Activated gamma-delta T cell (primary cell): Measurements from ENCODE around the gene TAS2R41.

Experiments
- DNase-seq: peaks from one replicate; lab custom pipeline; 2025; lab: John Stamatoyannopoulos, UW
- total RNA-seq, 2 donors: gene quantifications; one replicate each; lab custom pipeline; 2026; lab: John Stamatoyannopoulos, UW

The TAS2R41 gene, protein sequence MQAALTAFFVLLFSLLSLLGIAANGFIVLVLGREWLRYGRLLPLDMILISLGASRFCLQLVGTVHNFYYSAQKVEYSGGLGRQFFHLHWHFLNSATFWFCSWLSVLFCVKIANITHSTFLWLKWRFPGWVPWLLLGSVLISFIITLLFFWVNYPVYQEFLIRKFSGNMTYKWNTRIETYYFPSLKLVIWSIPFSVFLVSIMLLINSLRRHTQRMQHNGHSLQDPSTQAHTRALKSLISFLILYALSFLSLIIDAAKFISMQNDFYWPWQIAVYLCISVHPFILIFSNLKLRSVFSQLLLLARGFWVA
- 0 to 0.17 reads per million in 2 donors for total RNA-seq

GRCh38 chr7:143477501-143478150, at the start of gene TAS2R41:
TSS of gene TAS2R41 (plus strand) at chr7:143477873. CDS start at chr7:143477873, 0 bp downstream.
- no peak for DNase-seq

DNA sequence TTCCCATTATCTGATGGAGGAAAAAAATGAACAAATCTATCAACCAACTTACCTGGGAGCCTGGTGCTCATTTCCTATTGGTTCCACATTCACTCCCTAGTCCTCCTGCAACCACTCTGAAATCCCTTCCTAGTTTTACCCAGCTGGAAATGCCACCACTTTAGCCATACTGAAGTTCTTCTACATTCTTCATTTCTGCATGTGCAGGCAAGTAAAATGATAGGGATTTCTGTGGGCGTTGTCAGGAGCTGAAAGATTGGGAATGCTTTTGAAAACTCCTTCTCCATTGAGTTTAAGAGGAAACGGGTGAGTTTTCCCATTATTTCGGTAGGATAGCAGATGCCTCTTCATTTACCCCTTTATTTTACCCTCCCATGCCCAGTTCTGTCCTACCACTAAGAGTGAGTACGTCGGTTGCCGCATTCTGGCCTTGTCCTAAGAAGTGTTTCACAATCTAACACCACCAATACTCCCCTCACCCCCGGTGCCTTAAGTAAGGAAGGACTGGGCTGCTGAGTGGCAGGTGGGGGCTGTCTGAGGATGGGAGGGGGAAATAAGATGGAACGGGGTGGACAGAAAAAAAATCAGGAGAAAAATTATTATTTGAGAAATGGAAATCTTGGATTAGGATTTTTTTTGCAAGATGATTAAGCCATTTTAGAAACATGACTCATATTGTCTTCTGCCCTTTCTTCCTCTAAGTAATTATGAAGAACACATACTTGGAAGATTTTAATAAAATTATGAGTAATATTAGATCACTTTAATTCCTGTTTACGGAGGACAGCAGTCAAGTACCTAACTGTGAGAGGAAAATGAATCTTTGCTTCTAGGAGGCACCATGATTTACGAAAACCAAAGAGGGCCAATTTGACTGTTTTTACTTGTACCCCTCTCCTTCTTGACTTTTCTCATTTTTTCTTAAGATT, 47.6 kb upstream of the TAS2R41 start:
- no peak for DNase-seq

GRCh38 chr7:143431109-143431508, 46.6 kb upstream of the TAS2R41 start:
- no peak for DNase-seq

DNA sequence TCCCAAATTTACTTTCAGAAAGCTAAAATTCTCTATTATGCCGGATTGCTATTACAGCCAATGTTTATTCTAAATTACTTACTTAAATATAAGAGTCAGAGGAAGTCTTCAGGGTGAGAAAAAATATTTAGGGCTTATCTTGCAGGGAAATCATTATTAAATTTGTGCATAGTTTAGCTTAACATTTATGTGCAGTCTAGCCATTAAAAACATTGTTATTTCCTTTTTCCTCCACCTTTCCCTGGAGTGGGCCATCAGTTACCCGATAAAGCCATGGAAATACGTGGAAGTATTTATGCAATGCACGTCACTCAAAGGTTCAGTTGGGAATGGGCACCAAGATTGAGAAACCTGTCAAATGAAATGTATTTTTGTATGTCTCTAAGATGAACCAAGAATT, 43.9 kb upstream of the TAS2R41 start:
- DNase-seq, result no peak

- no peak for DNase-seq
Observed at GRCh38 chr7:143434660-143435059, 43.0 kb upstream of the TAS2R41 start.

GRCh38 chr7:143435266-143435665, 42.4 kb upstream of the TAS2R41 start:
- no peak for DNase-seq

- DNase-seq, result no peak
Observed at GRCh38 chr7:143436325-143436946, 41.2 kb upstream of the TAS2R41 start.

DNA sequence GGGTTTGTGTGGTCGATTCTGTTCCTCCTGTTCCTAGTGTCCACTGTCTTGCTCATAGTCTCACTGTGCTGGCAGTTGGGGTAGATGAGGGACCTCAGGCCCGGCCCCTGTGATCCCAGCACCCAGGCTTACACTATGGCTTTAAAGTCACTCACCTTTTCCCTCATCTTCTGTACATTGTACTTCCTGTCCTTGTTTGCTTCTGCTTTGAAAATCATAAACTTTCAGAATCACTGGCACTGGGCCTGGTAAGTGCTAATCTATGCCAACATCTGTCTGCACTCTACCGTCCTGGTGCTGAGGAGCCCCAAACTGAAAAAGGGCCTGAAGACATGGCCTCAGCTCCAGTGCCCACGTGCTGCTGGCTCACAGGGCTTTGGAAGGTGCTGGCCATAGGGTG, 40.1 kb upstream of the TAS2R41 start:
- DNase-seq, result no peak

DNA sequence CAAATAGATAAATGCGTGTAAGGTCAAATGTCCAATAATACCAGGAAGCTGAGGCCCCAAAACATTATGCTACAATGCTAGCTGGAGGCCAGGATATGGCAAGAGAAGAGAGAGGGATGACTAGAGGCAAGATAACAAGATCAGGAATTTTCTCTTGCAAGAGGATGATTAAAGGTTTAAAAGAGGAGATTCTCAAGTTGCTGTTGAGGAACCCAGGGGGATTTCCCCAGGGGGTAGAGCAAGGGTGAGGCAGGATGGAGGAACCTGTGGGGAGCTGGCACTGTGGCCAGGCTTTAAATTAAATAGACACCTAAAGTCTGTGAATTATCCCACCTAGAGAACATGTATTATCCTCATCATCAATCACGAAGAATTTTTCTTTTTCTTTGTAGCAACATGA, 37.8 kb upstream of the TAS2R41 start:
- no peak for DNase-seq

- DNase-seq, result no peak
Observed at GRCh38 chr7:143443153-143443552, 34.5 kb upstream of the TAS2R41 start, which contains the start of gene TAS2R60. TSS of gene TAS2R60 (plus strand) at chr7:143443453. CDS start at chr7:143443453, 0 bp downstream.

DNA sequence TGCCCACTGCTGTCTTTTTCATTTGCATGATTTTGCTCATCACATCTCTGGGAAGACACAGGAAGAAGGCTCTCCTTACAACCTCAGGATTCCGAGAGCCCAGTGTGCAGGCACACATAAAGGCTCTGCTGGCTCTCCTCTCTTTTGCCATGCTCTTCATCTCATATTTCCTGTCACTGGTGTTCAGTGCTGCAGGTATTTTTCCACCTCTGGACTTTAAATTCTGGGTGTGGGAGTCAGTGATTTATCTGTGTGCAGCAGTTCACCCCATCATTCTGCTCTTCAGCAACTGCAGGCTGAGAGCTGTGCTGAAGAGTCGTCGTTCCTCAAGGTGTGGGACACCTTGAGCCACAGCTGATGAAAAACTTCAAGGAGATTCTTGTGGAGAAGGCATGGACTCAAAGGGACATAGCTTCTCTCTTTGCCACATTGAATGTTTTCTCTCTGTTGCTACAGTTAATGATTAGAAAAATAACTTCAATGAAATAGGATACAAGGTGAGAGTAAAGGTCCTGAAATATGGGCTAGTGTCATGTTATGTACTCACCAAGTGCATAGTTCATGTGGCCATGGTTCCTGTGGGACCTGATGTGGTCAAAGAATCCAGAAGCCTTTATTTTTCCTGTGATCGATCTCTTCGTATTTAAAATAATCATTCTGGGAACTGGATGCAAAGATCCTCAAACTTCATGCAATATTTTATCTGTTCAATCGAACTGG, 33.5 kb upstream of the TAS2R41 start:
- no peak for DNase-seq

DNA sequence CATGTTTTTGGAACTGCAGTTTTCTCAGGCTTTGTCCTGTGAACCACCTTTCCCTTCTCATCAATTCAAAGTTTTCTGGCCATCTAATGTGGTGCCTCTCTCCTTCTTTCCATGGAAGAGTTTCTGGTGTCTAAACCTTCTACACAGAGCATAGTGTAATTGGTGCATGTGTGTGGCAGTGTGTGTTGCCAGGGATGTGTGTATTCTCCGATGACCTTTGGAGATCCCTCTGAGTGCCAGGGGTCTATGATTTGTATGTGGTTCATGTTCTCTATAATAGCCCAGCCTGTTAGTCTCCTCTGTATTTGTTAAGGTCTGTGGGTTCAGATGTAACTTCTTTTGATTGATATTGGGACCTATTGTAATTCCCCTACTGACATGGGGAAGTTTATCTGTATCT, 32.9 kb upstream of the TAS2R41 start:
- no peak for DNase-seq

- DNase-seq, result no peak
Observed at GRCh38 chr7:143447466-143447865, 30.2 kb upstream of the TAS2R41 start.

- DNase-seq, result no peak
Observed at GRCh38 chr7:143448429-143448828, 29.2 kb upstream of the TAS2R41 start.

DNA sequence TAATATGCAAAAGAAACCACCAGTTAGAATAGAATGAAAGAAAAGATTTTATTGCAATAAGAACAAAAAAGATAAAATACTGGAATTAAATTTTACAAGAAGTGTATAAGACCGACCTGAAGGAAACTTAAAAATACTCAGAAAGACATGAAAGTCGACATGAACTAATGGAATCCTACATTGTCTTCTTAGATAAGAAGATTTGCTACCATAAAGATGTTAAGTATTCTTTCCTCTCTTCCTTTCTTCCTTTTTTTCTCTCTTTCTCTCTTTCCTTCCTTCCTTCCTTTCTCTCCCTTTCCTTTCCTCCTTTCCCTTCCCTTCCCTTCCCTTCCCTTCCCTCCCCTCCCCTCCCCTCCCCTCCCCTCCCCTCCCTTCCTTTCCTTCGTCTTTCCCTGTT, 27.9 kb upstream of the TAS2R41 start:
- no peak for DNase-seq

GRCh38 chr7:143451122-143451521, 26.6 kb upstream of the TAS2R41 start:
- no peak for DNase-seq

GRCh38 chr7:143451746-143452145, 25.9 kb upstream of the TAS2R41 start:
- no peak for DNase-seq

DNA sequence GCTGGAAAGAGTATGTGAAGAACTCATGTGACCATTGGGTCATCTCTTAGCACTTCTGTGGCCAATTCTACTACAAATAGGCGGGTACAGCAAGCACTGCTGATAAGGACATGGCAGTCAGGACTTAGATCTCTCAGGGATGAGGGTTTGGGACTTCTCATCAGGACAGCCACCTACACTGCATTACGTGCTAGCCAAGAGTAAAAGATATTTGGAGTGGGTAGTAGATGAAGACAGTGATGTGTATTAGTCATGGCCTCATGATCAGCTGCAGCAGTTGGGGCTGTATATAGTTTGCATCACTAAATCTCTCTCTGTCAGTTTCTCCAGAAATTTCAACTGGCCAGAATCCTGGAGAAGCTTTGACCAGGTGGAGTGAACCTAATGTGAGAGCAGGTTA, 25.2 kb upstream of the TAS2R41 start:
- no peak for DNase-seq

- DNase-seq, result no peak
Observed at GRCh38 chr7:143454091-143454680, 23.5 kb upstream of the TAS2R41 start.

DNA sequence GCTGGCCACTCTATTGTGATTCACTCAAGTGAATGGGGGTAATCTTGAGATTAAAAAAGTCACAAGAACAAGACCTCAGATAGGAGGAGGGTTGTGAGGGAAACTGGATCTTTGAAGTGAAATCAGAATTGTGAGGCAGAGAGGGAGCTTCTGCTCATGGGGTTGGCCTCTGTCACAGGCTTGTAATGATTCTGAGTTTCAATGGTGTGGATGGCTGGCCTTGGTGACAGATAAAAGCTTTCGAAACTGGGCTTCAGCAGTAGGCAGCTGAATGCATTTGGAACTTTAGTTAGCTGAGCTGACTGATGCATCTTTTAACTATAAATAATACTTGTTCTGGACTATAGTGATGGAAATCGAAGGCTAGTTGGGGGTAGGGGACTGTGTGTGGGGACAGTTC, 22.2 kb upstream of the TAS2R41 start:
- no peak for DNase-seq

DNA sequence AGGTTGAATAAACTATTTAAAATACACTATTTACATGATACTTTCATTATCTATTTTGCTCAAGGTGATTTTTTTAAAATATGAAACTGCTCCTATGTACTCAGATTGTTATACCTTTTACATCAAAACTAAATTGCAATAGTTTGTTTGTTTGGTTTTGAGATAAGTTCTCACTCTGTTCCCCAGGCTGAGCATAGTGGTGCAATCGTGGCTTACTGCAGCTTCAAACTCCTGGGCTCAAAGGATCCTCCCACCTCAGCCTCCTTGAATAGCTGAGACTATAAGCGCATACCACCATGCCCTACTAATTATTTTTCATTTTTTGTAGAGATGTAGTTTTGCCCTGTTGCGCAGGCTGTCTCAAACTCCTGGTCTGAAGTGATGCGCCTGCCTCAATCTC, 21.7 kb upstream of the TAS2R41 start:
- DNase-seq, result no peak
